Measurements from ENCODE around the gene UCP1.

UCP1 gene, protein sequence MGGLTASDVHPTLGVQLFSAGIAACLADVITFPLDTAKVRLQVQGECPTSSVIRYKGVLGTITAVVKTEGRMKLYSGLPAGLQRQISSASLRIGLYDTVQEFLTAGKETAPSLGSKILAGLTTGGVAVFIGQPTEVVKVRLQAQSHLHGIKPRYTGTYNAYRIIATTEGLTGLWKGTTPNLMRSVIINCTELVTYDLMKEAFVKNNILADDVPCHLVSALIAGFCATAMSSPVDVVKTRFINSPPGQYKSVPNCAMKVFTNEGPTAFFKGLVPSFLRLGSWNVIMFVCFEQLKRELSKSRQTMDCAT

DNA sequence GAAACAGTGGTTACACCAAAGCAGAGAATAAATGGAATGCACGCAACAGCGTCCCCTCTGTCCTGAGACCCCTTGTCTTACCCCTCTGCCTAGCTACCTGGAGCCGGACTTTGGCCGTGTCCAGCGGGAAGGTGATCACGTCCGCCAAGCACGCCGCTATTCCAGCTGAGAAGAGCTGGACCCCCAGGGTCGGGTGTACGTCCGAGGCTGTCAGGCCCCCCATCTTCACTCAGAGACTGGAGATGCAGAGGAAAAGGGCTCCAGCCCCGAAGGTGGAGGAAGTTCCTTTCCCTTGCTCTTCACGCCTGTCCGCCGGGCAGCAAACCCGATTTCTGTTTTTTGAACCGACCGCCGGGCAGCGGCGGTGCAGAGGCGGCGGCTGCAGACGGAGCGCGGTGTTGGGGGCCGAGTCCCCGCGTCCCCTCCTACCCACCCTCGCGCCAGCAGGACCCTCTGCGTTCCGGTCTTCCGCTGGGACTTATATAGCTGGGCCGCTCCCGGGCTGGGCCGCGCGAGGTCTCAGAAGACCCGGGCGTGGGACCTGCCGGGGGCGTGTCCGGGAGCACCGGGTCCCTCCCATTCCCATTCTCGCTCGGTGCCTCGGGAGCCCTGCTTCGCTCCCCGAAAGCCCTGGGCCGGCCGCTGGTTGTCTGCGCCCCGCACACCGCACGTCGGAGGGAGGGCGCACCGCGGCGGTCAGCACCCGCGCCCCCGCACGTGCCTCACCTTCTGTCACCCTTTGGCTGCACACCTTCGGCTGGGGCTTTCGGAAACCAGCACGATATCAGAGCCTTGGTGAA lies at the start of gene UCP1:
UCP1 (minus strand) TSS at position 455 of the 800 bp plus-strand sequence; CDS start at position 223, 232 bp downstream.
- TF ChIP-seq, protein P1, sequence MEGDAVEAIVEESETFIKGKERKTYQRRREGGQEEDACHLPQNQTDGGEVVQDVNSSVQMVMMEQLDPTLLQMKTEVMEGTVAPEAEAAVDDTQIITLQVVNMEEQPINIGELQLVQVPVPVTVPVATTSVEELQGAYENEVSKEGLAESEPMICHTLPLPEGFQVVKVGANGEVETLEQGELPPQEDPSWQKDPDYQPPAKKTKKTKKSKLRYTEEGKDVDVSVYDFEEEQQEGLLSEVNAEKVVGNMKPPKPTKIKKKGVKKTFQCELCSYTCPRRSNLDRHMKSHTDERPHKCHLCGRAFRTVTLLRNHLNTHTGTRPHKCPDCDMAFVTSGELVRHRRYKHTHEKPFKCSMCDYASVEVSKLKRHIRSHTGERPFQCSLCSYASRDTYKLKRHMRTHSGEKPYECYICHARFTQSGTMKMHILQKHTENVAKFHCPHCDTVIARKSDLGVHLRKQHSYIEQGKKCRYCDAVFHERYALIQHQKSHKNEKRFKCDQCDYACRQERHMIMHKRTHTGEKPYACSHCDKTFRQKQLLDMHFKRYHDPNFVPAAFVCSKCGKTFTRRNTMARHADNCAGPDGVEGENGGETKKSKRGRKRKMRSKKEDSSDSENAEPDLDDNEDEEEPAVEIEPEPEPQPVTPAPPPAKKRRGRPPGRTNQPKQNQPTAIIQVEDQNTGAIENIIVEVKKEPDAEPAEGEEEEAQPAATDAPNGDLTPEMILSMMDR (IDR thresholded peaks at IDR 0.05), result no peak
- Histone ChIP-seq H3K27ac (no peak within 1 kb of the TSS), H3K4me3 (peak within 1 kb of the TSS; percentile 67)
- no peak for DNase-seq (ENCODE audit: low spot score)

DNA sequence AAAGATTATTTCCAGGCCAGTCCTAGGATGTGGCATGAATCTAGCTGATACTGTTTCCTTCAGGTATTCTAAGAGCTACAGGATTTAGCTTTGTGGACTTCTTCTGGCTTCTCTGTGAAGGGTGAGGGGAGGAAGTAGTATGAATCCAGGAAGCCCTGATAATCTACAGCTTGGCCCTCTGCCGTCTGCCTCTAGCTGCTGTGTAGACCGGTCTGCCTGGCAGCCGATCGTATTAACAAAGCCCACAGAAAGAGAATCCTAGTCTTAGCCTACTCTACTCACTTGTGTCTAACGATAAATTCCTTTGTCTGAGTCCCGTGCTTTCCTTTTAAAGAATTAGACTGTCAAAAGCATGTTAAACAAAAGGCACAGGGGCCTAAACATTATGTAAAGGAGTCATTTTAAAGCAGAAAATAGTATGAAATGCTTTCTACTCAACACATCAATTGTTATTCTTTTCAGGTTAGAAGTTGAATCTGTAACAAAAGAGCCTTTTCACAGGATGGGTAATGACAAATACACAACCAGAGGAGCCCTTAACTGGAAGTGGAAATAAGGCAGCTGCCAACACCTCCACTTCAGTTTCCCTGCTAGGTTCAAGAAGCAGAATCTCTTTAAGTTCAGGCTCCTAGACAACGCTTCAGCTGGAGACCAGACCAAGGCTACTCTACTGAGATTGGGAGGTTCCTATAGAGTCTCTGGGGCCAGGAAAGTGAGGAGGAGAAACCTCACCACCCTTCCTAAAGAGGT lies 48.9 kb upstream of the UCP1 start:
- no peak overlapping the region for H3K4me3 ChIP-seq
- TF ChIP-seq, protein P1 (IDR thresholded peaks at IDR 0.05), result no peak
- H3K27ac ChIP-seq, result no peak overlapping the region
- no peak for DNase-seq (ENCODE audit: low spot score)

DNA sequence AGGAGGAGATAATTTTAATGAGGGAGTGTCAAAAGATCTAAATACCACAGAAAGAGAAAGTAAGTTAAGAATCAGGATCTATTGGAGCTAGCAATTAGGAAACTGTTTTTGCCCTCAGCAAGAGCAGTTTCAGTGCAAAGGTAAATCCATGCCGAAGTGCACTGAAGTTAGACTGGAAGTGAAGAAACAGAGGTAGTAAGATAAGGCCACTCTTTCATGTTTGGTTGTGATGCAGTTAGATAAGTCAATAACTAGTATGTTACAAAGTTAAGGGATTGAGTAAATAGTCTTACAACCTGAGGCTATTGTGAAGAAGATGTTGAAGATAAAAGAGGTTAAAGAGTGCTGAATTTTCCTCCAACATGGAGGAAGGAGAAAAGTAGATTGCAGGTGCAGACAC lies 46.7 kb upstream of the UCP1 start:
- TF ChIP-seq, protein P1 (IDR thresholded peaks at IDR 0.05), result no peak
- H3K27ac ChIP-seq, result no peak overlapping the region
- H3K4me3 ChIP-seq, result no peak overlapping the region
- no peak for DNase-seq (ENCODE audit: low spot score)

DNA sequence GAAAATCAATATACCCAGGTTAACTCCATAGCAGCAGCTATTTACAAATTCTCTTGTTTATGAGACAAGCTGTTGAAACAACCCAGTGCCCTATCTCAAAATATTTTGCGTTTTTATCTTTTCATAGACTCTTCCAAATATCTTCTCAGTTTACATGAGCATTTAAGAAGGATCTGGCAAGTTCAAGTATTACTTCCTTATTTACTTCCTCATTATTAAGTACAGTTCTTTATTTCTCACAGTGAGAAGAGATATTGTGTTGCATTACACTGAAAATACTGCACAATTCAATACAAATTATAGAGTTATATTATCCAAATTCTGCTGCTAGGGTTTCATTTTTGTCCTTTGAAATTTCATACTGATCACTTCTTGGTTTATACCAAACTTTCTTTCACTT lies 43.6 kb upstream of the UCP1 start:
- TF ChIP-seq, protein P1 (IDR thresholded peaks at IDR 0.05), result no peak
- Histone ChIP-seq H3K27ac (no peak overlapping the region), H3K4me3 (no peak overlapping the region)
- no peak for DNase-seq (ENCODE audit: low spot score)

DNA sequence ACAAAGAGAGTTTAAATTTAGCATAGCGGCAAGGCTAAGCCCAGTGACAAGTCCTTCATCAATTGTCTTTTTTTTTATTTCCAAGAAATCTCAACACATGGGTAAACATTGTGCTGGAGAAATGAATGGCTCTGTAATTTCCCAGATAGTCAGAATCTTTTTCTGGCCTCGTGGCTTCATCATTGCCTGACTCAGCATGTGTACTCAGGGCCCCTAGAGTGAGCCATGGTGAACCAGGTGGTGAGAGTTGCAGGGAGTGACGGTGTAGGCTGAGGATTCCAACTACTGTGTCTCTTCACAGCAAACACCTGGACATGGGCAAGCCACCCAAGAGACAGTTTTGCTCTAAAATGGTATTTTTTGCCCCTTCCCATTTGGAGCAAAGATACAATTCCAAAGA lies 43.1 kb upstream of the UCP1 start:
- TF ChIP-seq, protein P1 (IDR thresholded peaks at IDR 0.05), result no peak
- Histone ChIP-seq H3K27ac (no peak overlapping the region), H3K4me3 (no peak overlapping the region)
- no peak for DNase-seq (ENCODE audit: low spot score)

DNA sequence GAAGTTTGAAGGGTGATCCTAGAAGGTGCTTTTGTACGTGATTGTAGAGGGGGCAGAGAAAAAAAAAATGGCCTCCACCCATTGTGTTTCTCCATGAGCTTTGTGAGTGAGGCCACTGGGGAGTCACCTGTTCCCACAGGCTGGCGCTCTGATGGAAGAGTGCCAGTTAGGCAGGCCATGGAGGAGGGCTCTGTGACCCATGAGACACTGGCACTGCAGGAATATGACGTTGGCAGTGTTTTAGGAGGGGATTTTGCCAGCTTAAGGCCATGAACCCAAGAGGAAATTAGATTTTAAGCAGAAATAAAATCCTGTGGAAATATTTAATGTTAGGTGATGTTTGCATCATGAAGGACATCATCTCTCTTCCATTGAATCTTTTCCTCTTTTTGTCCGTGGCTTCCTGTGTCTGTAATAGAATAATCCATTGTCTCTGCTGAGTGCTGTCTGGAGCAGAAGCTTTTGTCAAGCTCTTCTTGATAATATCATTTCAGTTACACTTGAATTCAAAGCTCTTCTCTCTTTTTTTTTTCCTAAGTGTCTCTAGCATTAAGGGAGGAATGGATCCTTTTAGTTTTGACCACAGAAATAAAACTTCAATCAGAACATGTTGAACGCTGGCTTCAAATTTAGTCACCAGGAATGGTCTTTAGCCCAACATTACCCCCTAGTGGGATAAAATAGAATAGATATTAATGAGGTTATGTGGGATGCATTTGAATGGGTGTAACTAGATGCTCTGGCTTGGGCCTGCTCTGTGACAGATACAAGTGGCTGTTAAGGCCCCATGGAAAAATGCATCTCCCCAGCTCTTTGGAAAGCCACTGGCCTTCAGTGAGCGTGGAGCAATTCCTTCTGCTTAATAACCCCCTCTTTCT lies 41.0 kb upstream of the UCP1 start:
- no peak overlapping the region for H3K27ac ChIP-seq
- no peak overlapping the region for H3K4me3 ChIP-seq
- no peak for DNase-seq (ENCODE audit: low spot score)
- TF ChIP-seq, protein P1 (IDR thresholded peaks at IDR 0.05), result no peak

Data from coronary artery (tissue), 2 donors.